ENCODE results near the gene CTCF. TPM values are rescaled to one million over a fixed set of nuclear protein-coding genes. Genes with fewer than 3 reads are reported as not detected.

CTCF gene
- total and polyA plus RNA-seq, 10 of the 15 experiments (the other 5 are each of a cell fraction or from before 2014, with no cell fraction given): 9.1 to 55.0 (median 41.8) TPM

DNA sequence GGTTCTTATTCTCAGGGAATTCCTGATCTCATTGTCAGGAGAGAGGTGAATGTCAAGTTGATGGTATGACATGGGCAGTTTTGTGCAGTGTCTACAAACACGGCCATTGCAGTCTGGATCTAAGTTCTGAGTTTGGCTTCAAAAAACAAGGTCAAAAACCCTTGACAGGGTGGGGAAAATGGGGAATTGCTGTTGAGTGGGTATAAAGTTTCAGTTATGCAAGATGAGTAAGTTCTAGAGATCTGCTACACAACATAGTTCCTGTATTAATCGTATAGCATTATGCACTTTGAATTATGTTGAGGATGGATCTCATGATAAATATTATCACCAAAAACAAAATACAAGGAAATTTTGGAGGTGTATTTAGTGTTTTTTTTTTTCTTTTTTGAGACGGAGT is 46.0 kb downstream of the CTCF start:
- intact Hi-C loops (cut with micrococcal nuclease; ENCODE audit: unreplicated experiment) (no loop called here), in situ Hi-C loops (cut with MboI) (no loop called here)
- 18% methylated on average over 3 of the region's 3 CpGs for WGBS (ENCODE audit: insufficient coverage, insufficient replicate concordance, low lambda C conversion rate, missing lambda C conversion rate)
- Histone ChIP-seq H3K27me3 (replicated peaks in 1 of 2; ENCODE audit: control insufficient read depth in 2 of 2, insufficient read depth in 2 of 2, low read length in 1 of 2) (no peaks in the 10 kb centered on the region), H3K9ac (ENCODE audit: control insufficient read depth, insufficient read depth, low read length) (no peak overlapping the region), H3K27ac (ENCODE audit: control insufficient read depth, insufficient read depth) (no peak overlapping the region), H2AFZ (ENCODE audit: control insufficient read depth, low read depth, low read length) (no peak overlapping the region), H3K36me3 (ENCODE audit: control insufficient read depth in 2 of 2, insufficient read depth in 2 of 2, low read length in 1 of 2) (peaks cover 7 to 15% of the 10 kb centered on the region in 2 experiments), H3K4me2 (ENCODE audit: control insufficient read depth, insufficient read depth) (no peak overlapping the region), H3K9me3 (replicated peaks; ENCODE audit: control insufficient read depth, insufficient read depth, low read length) (no peaks in the 10 kb centered on the region), H3K79me2 (ENCODE audit: control insufficient read depth, insufficient read depth, low read length) (peaks cover 11% of the 10 kb centered on the region), H3K4me1 (ENCODE audit: control insufficient read depth, insufficient read depth, low read length) (no peaks in the 10 kb centered on the region), H3K4me3 (no peak overlapping the region), H4K20me1 (ENCODE audit: control insufficient read depth, insufficient read depth) (no peaks in the 10 kb centered on the region)
- ChIA-PET RAD21 (ENCODE audit: unreplicated experiment) (no interaction called here), SMC1A (ENCODE audit: uncharacterized antibody, unreplicated experiment) (no interaction called here), CTCF (no interaction called here), POLR2A (interaction anchor here (0.6 kb wide), 1 partner anchor 32 kb away, joined by 3 read pairs; no protein-coding TSS in a partner anchor)
- no peak for TF ChIP-seq FOXK2 (IDR thresholded peaks at IDR 0.05)
- TF ChIP-seq ZBED1 (IDR thresholded peaks at IDR 0.05; ENCODE audit: borderline replicate concordance): no peak
- no peak for TF ChIP-seq FOS (IDR thresholded peaks at IDR 0.05; ENCODE audit: borderline replicate concordance, extremely low read depth, insufficient read length)
- no peak for TF ChIP-seq KDM1A (IDR thresholded peaks at IDR 0.05; ENCODE audit: borderline replicate concordance)
- TF ChIP-seq MEF2B (IDR thresholded peaks at IDR 0.05; ENCODE audit: partially characterized antibody, poor library complexity, severe bottlenecking): no peak
- TF ChIP-seq, protein P1, sequence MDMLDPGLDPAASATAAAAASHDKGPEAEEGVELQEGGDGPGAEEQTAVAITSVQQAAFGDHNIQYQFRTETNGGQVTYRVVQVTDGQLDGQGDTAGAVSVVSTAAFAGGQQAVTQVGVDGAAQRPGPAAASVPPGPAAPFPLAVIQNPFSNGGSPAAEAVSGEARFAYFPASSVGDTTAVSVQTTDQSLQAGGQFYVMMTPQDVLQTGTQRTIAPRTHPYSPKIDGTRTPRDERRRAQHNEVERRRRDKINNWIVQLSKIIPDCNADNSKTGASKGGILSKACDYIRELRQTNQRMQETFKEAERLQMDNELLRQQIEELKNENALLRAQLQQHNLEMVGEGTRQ (IDR thresholded peaks at IDR 0.05; ENCODE audit: borderline replicate concordance, low read depth, low read length): no peak
- TF ChIP-seq CBX5 (IDR thresholded peaks at IDR 0.05; ENCODE audit: low read depth): no peak
- no peak for TF ChIP-seq CHD4 (IDR thresholded peaks at IDR 0.05)
- no peak for TF ChIP-seq NFXL1 (IDR thresholded peaks at IDR 0.05; ENCODE audit: borderline replicate concordance)
- TF ChIP-seq TARDBP (IDR thresholded peaks at IDR 0.05; ENCODE audit: borderline replicate concordance): no peak
- TF ChIP-seq DPF2 (IDR thresholded peaks at IDR 0.05): no peak
- TF ChIP-seq, protein P2, sequence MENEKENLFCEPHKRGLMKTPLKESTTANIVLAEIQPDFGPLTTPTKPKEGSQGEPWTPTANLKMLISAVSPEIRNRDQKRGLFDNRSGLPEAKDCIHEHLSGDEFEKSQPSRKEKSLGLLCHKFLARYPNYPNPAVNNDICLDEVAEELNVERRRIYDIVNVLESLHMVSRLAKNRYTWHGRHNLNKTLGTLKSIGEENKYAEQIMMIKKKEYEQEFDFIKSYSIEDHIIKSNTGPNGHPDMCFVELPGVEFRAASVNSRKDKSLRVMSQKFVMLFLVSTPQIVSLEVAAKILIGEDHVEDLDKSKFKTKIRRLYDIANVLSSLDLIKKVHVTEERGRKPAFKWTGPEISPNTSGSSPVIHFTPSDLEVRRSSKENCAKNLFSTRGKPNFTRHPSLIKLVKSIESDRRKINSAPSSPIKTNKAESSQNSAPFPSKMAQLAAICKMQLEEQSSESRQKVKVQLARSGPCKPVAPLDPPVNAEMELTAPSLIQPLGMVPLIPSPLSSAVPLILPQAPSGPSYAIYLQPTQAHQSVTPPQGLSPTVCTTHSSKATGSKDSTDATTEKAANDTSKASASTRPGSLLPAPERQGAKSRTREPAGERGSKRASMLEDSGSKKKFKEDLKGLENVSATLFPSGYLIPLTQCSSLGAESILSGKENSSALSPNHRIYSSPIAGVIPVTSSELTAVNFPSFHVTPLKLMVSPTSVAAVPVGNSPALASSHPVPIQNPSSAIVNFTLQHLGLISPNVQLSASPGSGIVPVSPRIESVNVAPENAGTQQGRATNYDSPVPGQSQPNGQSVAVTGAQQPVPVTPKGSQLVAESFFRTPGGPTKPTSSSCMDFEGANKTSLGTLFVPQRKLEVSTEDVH (IDR thresholded peaks at IDR 0.05; ENCODE audit: low read depth, partially characterized antibody): no peak
- TF ChIP-seq, protein P3, sequence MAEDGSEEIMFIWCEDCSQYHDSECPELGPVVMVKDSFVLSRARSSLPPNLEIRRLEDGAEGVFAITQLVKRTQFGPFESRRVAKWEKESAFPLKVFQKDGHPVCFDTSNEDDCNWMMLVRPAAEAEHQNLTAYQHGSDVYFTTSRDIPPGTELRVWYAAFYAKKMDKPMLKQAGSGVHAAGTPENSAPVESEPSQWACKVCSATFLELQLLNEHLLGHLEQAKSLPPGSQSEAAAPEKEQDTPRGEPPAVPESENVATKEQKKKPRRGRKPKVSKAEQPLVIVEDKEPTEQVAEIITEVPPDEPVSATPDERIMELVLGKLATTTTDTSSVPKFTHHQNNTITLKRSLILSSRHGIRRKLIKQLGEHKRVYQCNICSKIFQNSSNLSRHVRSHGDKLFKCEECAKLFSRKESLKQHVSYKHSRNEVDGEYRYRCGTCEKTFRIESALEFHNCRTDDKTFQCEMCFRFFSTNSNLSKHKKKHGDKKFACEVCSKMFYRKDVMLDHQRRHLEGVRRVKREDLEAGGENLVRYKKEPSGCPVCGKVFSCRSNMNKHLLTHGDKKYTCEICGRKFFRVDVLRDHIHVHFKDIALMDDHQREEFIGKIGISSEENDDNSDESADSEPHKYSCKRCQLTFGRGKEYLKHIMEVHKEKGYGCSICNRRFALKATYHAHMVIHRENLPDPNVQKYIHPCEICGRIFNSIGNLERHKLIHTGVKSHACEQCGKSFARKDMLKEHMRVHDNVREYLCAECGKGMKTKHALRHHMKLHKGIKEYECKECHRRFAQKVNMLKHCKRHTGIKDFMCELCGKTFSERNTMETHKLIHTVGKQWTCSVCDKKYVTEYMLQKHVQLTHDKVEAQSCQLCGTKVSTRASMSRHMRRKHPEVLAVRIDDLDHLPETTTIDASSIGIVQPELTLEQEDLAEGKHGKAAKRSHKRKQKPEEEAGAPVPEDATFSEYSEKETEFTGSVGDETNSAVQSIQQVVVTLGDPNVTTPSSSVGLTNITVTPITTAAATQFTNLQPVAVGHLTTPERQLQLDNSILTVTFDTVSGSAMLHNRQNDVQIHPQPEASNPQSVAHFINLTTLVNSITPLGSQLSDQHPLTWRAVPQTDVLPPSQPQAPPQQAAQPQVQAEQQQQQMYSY (CRISPR knock-in tag; IDR thresholded peaks at IDR 0.05): no peak
- BruUV-seq (replicated peaks): no TSS peak
- ATAC-seq (peak; percentile 42; the same call in 2 of the 3 replicates), DNase-seq (ENCODE audit: low read depth, low spot score) (no peak), FAIRE-seq (peak; percentile 35)
